HEK293T (cell line): Measurements from ENCODE around the gene GSTO1.

Experiments
- BHLHE40 ChIP-seq: fragments of 450-650 bp; IDR thresholded peaks from 2 replicates; pipeline ENCODE4 v1.6.1; 2016; ENCODE audit warnings: mild to moderate bottlenecking, moderate library complexity, borderline replicate concordance
- CTBP1 ChIP-seq: fragments of 450-650 bp; IDR thresholded peaks from 2 replicates; pipeline ENCODE4 v1.6.1; 2016; ENCODE audit warnings: borderline replicate concordance
- ELF4 ChIP-seq: fragments of 450-650 bp; IDR thresholded peaks from 2 replicates; pipeline ENCODE4 v1.6.1; 2017; ENCODE audit warnings: antibody characterized with exemption
- FOXM1 ChIP-seq: fragments of 450-650 bp; IDR thresholded peaks from 2 replicates; pipeline ENCODE4 v1.6.1; 2017; ENCODE audit warnings: mild to moderate bottlenecking, borderline replicate concordance
- LEF1 ChIP-seq: fragments of 450-650 bp; IDR thresholded peaks from 2 replicates; pipeline ENCODE4 v1.6.1; 2017; ENCODE audit warnings: mild to moderate bottlenecking, borderline replicate concordance
- NFRKB ChIP-seq: fragments of 450-650 bp; IDR thresholded peaks from 2 replicates; pipeline ENCODE4 v1.6.1; 2016; ENCODE audit warnings: mild to moderate bottlenecking, moderate library complexity
- PKNOX1 ChIP-seq: fragments of 450-650 bp; IDR thresholded peaks from 2 replicates; pipeline ENCODE4 v1.6.1; 2016
- SP1 ChIP-seq: fragments of 450-650 bp; IDR thresholded peaks from 2 replicates; pipeline ENCODE4 v1.6.1; 2017
- SUZ12 ChIP-seq: fragments of 450-650 bp; IDR thresholded peaks from 2 replicates; pipeline ENCODE4 v1.6.1; 2016; ENCODE audit warnings: mild to moderate bottlenecking
- ZNF384 ChIP-seq: fragments of 450-650 bp; IDR thresholded peaks from 2 replicates; pipeline ENCODE4 v1.6.1; 2016

- no peak for TF ChIP-seq PKNOX1
- no peak for TF ChIP-seq ELF4
- TF ChIP-seq SP1 = no peak
- TF ChIP-seq LEF1 = no peak
- no peak for TF ChIP-seq FOXM1
- no peak for TF ChIP-seq BHLHE40
- no peak for TF ChIP-seq NFRKB
- no peak for TF ChIP-seq SUZ12
- no peak for TF ChIP-seq ZNF384
- no peak for TF ChIP-seq CTBP1
Observed at GRCh38 chr10:104315486-104315921, 60.8 kb downstream of the GSTO1 start.
